GM11168 (cell line): Measurements from ENCODE around the gene VSIG2.

ENCODE experiments used
- in situ Hi-C: fragments of 300-500 bp; cut with MboI; formaldehyde crosslinking; loops from one replicate; pipeline ENCODE4 v1.12.0; 2022; ENCODE audit warnings: low sequenced_read_pairs; ENCODE audit not compliant: unreplicated experiment

Gene VSIG2

GRCh38 chr11:124729571-124729970 lies 22.5 kb downstream of the VSIG2 start:
- in situ Hi-C loops = no loop called here

- in situ Hi-C loops = no loop called here
These were observed 23.9 kb downstream of the VSIG2 start for GRCh38 chr11:124728134-124728533.

GRCh38 chr11:124727474-124727873 lies 24.6 kb downstream of the VSIG2 start:
- in situ Hi-C loops = no loop called here

DNA sequence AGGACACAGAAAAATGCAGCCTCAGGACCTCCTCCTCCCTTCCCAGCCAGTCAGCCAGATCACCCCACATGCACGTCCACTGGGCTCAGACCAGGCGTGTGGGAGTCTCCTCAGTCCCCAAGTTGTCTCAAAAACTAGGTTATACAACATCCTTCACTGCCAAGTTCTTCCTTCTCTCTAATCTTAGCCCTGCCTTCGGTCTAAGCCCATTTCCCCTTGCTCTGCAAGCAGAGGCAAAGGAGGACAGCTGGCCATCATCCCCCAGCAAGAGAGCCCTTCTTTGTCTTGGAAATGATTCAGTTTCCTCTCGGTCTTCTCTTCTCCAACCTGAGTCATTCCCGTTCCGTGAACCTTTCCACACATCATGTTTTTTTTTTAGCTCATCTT lies 26.3 kb downstream of the VSIG2 start:
- in situ Hi-C loops = no loop called here

DNA sequence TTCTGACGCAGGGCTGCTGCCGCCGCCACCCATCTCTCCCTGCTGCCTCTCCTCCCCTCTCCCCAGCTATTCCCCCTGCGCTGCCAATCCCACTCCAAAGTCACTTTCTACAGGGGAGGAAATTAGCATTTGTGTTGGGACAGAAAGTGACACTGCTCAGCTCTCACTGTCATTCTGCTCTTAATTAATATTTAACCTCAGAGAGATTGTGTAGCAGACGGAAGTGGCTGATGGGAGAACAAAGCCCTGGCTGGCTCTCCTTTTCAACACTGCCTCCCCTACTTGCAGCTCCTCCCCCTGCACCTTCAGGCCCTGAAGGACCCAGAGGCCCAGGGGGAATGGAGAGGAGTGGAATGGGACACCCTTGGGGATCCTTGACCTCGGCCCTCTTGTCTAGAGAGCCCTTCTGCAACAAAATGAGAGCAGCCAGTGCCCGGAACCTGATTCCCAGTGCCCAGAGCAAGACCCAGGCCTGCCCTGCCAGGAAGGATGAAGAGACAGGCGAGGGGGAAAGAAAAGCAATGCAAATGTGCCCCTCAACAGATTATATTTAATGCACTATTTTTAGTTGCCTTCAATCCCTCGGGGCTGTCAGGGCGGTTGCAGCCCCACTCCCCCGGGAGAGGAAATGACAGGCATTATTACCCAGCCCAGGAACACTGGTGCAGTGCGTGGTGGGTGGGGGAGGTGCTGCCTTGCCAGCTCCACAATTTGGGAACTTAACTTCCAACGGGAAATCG lies 26.9 kb downstream of the VSIG2 start:
- in situ Hi-C loops = no loop called here

GRCh38 chr11:124722176-124722575 lies 29.9 kb downstream of the VSIG2 start:
- in situ Hi-C loops = no loop called here

GRCh38 chr11:124719534-124719933 lies 32.5 kb downstream of the VSIG2 start:
- in situ Hi-C loops = no loop called here

GRCh38 chr11:124718801-124719200 lies 33.3 kb downstream of the VSIG2 start:
- in situ Hi-C loops = no loop called here

DNA sequence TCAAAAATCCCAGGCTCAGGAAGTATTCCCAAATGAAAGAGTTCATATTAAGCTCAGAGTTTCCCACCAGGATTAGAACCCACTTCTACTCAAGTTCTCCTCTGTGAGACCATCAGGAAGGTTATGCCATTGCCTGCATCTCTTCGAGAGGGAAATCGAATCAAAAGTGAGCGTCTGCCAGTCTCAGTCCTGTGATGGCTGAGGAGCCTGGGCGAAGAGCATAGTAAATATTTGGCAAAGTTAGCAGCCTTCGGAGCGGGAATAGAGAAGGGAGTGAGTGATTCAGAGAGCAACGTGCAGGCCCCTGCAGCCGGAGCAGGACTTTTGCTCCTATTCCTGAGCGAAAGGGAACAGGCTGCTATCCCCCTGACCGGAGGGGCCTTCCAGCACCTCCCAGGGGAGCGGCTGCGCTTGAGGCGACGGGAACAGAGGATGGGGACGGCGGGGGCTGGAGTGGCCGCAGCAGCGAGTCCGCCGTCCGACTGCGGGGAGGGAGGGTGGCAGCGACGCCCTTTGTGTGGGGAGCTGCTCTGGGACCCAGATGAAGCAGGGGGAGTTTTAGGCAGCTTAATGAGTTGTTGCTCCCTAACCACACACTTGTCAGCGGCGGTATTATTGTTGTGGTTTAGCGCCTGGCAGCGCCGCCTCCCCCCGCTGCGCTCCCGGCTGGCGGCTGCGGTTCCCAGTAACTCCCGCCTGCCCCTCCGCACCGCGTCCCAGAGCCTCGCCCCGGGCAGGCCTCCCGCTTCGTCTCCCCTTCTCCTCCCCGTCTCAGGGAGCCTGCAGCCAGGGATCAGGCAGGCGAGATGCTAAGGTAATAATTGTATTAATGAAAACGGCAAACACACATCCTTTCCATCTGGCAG lies 34.0 kb downstream of the VSIG2 start:
- in situ Hi-C loops = no loop called here

DNA sequence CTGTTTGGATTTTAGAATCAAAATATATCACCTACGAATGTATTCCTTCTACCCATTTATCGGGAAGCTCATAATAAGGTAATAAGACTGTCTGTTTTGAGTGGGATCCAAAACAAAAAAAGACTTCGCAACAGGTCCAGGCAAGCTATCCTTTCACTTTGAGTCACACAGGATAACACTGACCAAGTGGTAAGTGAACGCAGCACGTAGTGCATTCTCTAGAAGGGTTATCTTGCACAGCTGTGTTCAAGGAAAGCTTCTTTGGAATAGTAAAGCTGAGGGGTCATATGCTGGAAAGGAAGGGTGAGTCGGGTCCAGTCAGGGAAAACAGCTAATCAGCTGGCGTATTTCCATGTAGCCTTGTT lies 34.7 kb downstream of the VSIG2 start:
- in situ Hi-C loops = no loop called here

GRCh38 chr11:124716591-124716990 lies 35.5 kb downstream of the VSIG2 start:
- in situ Hi-C loops = no loop called here

- in situ Hi-C loops = no loop called here
These were observed 39.7 kb downstream of the VSIG2 start for GRCh38 chr11:124712392-124712791.

- in situ Hi-C loops = no loop called here
These were observed 44.2 kb downstream of the VSIG2 start for GRCh38 chr11:124707829-124708228.

- in situ Hi-C loops = no loop called here
These were observed 52.0 kb downstream of the VSIG2 start for GRCh38 chr11:124700028-124700427.

GRCh38 chr11:124699547-124699946 lies 52.5 kb downstream of the VSIG2 start:
- in situ Hi-C loops = no loop called here
